ENCODE data around the gene AGBL4.

The AGBL4 gene

GRCh38 chr1:48756683-48757316, 1267.0 kb downstream of the AGBL4 start:
- DNase-seq, result no peak

GRCh38 chr1:48753293-48753692, 1270.5 kb downstream of the AGBL4 start:
- DNase-seq, result no peak

- no peak for DNase-seq
These were observed 1273.6 kb downstream of the AGBL4 start for GRCh38 chr1:48750109-48750508.

GRCh38 chr1:48749068-48749467, 1274.7 kb downstream of the AGBL4 start:
- DNase-seq, result no peak

GRCh38 chr1:48746906-48747305, 1276.8 kb downstream of the AGBL4 start:
- DNase-seq, result no peak

- DNase-seq, result no peak
These were observed 1279.7 kb downstream of the AGBL4 start for GRCh38 chr1:48744032-48744431.

- DNase-seq, result no peak
These were observed 1280.3 kb downstream of the AGBL4 start for GRCh38 chr1:48743480-48743879.

- no peak for DNase-seq
These were observed 1282.4 kb downstream of the AGBL4 start for GRCh38 chr1:48741380-48741779.

GRCh38 chr1:48740621-48741020, 1283.1 kb downstream of the AGBL4 start:
- DNase-seq, result no peak

- DNase-seq, result no peak
These were observed 1284.7 kb downstream of the AGBL4 start for GRCh38 chr1:48739091-48739490.

GRCh38 chr1:48738356-48738755, 1285.4 kb downstream of the AGBL4 start:
- no peak for DNase-seq

GRCh38 chr1:48735796-48736195, 1288.0 kb downstream of the AGBL4 start:
- DNase-seq, result no peak

- DNase-seq, result no peak
These were observed 1293.4 kb downstream of the AGBL4 start for GRCh38 chr1:48730164-48730910.

GRCh38 chr1:48728584-48728983, 1295.2 kb downstream of the AGBL4 start:
- no peak for DNase-seq

GRCh38 chr1:48726557-48727215, 1297.1 kb downstream of the AGBL4 start:
- no peak for DNase-seq

GRCh38 chr1:48726139-48726538, 1297.6 kb downstream of the AGBL4 start:
- DNase-seq, result no peak

- DNase-seq, result no peak
These were observed 1298.3 kb downstream of the AGBL4 start for GRCh38 chr1:48725341-48726046.

- DNase-seq, result no peak
These were observed 1302.8 kb downstream of the AGBL4 start for GRCh38 chr1:48720929-48721328.

- DNase-seq, result no peak
These were observed 1305.0 kb downstream of the AGBL4 start for GRCh38 chr1:48718705-48719104.

- DNase-seq, result no peak
These were observed 1305.6 kb downstream of the AGBL4 start for GRCh38 chr1:48718116-48718630.

- no peak for DNase-seq
These were observed 1306.7 kb downstream of the AGBL4 start for GRCh38 chr1:48717082-48717481.

GRCh38 chr1:48715921-48716320, 1307.8 kb downstream of the AGBL4 start:
- no peak for DNase-seq

- DNase-seq, result no peak
These were observed 1312.8 kb downstream of the AGBL4 start for GRCh38 chr1:48710915-48711314.
